ENCODE results near the gene SLC22A3. TPM values are rescaled to one million over a fixed set of nuclear protein-coding genes. Genes with fewer than 3 reads are reported as not detected.
"Not testable (repeated sequence)": the region's sequence is repeated elsewhere in the genome, so short reads cannot be mapped to it uniquely, and the experiment has no call there.

SLC22A3 gene
- total and polyA plus RNA-seq, 4 donors = 9.5 to 65.0 (median 33.3) TPM

GRCh38 chr6:160462116-160462515 lies 113.9 kb downstream of the SLC22A3 start:
- peaks cover 0 to 3% (median 0%) of the 10 kb centered on the region in 3 donors for H3K27me3 ChIP-seq (ENCODE audit: control insufficient read depth in 3 of 3, insufficient read depth in 3 of 3, low read length in 2 of 3)
- H3K4me3 ChIP-seq = no peak overlapping the region
- no peak for DNase-seq
- H3K36me3 ChIP-seq (ENCODE audit: control insufficient read depth in 4 of 4, insufficient read depth in 4 of 4, low read length in 4 of 4) = no peaks in the 10 kb centered on the region
- H3K4me1 ChIP-seq (ENCODE audit: control insufficient read depth in 5 of 5, insufficient read depth in 5 of 5, low read length in 5 of 5) = no peaks in the 10 kb centered on the region
- no peak overlapping the region for H3K9ac ChIP-seq (ENCODE audit: insufficient read depth in 1 of 2, low read length in 2 of 2)
- TF ChIP-seq CTCF (IDR thresholded peaks at IDR 0.05; ENCODE audit: control extremely low read depth, extremely low read depth) = no peak
- no peak overlapping the region for H3K27ac ChIP-seq (ENCODE audit: low read depth in 1 of 2, low read length in 1 of 2)
- no peak for ATAC-seq (ENCODE audit: insufficient read depth, low FRiP score)
- no peaks in the 10 kb centered on the region for H3K9me3 ChIP-seq (ENCODE audit: control insufficient read depth in 4 of 4, insufficient read depth in 3 of 4, low read length in 3 of 4)

- Histone ChIP-seq H3K4me3 (no peak overlapping the region), H3K36me3 (ENCODE audit: control insufficient read depth in 4 of 4, insufficient read depth in 4 of 4, low read length in 4 of 4) (no peaks in the 10 kb centered on the region), H3K9ac (ENCODE audit: insufficient read depth in 1 of 2, low read length in 2 of 2) (no peak overlapping the region), H3K9me3 (ENCODE audit: control insufficient read depth in 4 of 4, insufficient read depth in 3 of 4, low read length in 3 of 4) (no peaks in the 10 kb centered on the region), H3K4me1 (ENCODE audit: control insufficient read depth in 5 of 5, insufficient read depth in 5 of 5, low read length in 5 of 5) (no peaks in the 10 kb centered on the region), H3K27me3 (ENCODE audit: control insufficient read depth in 3 of 3, insufficient read depth in 3 of 3, low read length in 2 of 3) (peaks cover 0 to 3% (median 0%) of the 10 kb centered on the region in 3 donors), H3K27ac (ENCODE audit: low read depth in 1 of 2, low read length in 1 of 2) (no peak overlapping the region)
- 31 to 60% methylated on average over 3 of the region's 3 CpGs for WGBS, 2 donors
- ATAC-seq (ENCODE audit: insufficient read depth, low FRiP score) = no peak
- DNase-seq = no peak
- no peak for TF ChIP-seq CTCF (IDR thresholded peaks at IDR 0.05; ENCODE audit: control extremely low read depth, extremely low read depth)
Observed at GRCh38 chr6:160462551-160463109, 114.5 kb downstream of the SLC22A3 start.

- Histone ChIP-seq H3K4me3 (no peak overlapping the region), H3K4me1 (ENCODE audit: control insufficient read depth in 5 of 5, insufficient read depth in 5 of 5, low read length in 5 of 5) (no peaks in the 10 kb centered on the region), H3K27ac (ENCODE audit: low read depth in 1 of 2, low read length in 1 of 2) (no peak overlapping the region), H3K9ac (ENCODE audit: insufficient read depth in 1 of 2, low read length in 2 of 2) (no peak overlapping the region), H3K36me3 (ENCODE audit: control insufficient read depth in 4 of 4, insufficient read depth in 4 of 4, low read length in 4 of 4) (no peaks in the 10 kb centered on the region), H3K9me3 (ENCODE audit: control insufficient read depth in 4 of 4, insufficient read depth in 3 of 4, low read length in 3 of 4) (no peaks in the 10 kb centered on the region), H3K27me3 (ENCODE audit: control insufficient read depth in 3 of 3, insufficient read depth in 3 of 3, low read length in 2 of 3) (peaks cover 0 to 3% (median 0%) of the 10 kb centered on the region in 3 donors)
- TF ChIP-seq CTCF (IDR thresholded peaks at IDR 0.05; ENCODE audit: control extremely low read depth, extremely low read depth) = no peak
- DNase-seq (no peak), ATAC-seq (ENCODE audit: insufficient read depth, low FRiP score) (no peak)
- WGBS, 2 donors = 69 to 78% methylated on average over 3 of the region's 3 CpGs
Observed at GRCh38 chr6:160464744-160465143, 116.6 kb downstream of the SLC22A3 start.

GRCh38 chr6:160467261-160467871 lies 119.2 kb downstream of the SLC22A3 start:
- WGBS, 2 donors = 79 to 86% methylated on average over 14 of the region's 14 CpGs
- not testable (repeated sequence) for H3K4me3 ChIP-seq; H3K9ac ChIP-seq (ENCODE audit: insufficient read depth in 1 of 2, low read length in 2 of 2); DNase-seq; H3K4me1 ChIP-seq (ENCODE audit: control insufficient read depth in 5 of 5, insufficient read depth in 5 of 5, low read length in 5 of 5); H3K27ac ChIP-seq (ENCODE audit: low read depth in 1 of 2, low read length in 1 of 2); H3K36me3 ChIP-seq (ENCODE audit: control insufficient read depth in 4 of 4, insufficient read depth in 4 of 4, low read length in 4 of 4); H3K9me3 ChIP-seq (ENCODE audit: control insufficient read depth in 4 of 4, insufficient read depth in 3 of 4, low read length in 3 of 4); ATAC-seq (ENCODE audit: insufficient read depth, low FRiP score); H3K27me3 ChIP-seq (ENCODE audit: control insufficient read depth in 3 of 3, insufficient read depth in 3 of 3, low read length in 2 of 3)

All from lung (tissue), 12 donors.